Activated T-cell treated with anti-CD3 and anti-CD28 coated beads, Interleukin-2, amount 50 U/mL, for 24 hours (primary cell): ENCODE data around the gene SYNGR2.

ENCODE experiments used
- DNase-seq: peaks from one replicate; pipeline ENCODE4 v3.0.0-alpha.2; 2020
- H3K27ac Mint-ChIP-seq: 2 replicates; pipeline ENCODE4 v1.8.0; 2020; ENCODE audit warnings: mild to moderate bottlenecking, mixed read lengths
- H3K27me3 Mint-ChIP-seq: 2 replicates; pipeline ENCODE4 v1.8.0; 2020; ENCODE audit warnings: mixed read lengths
- H3K36me3 Mint-ChIP-seq: 2 replicates; pipeline ENCODE4 v1.8.0; 2020; ENCODE audit warnings: low read depth, mixed read lengths
- H3K4me1 Mint-ChIP-seq: 2 replicates; pipeline ENCODE4 v1.8.0; 2020; ENCODE audit warnings: low read depth, mixed read lengths
- H3K4me3 Mint-ChIP-seq: 2 replicates; pipeline ENCODE4 v1.8.0; 2020; ENCODE audit warnings: mild to moderate bottlenecking, moderate library complexity, mixed read lengths
- H3K9me3 Mint-ChIP-seq: 2 replicates; pipeline ENCODE4 v1.8.0; 2020; ENCODE audit warnings: mixed read lengths

The SYNGR2 gene

GRCh38 chr17:78168242-78168902 lies at the start of gene SYNGR2:
Gene SYNGR2 (plus strand): TSS chr17:78168581. CDS start chr17:78168617, 36 bp downstream.
- peak; percentile 91 for DNase-seq
- peaks cover 41% of the 10 kb centered on the region for H3K36me3 Mint-ChIP-seq
- H3K27ac Mint-ChIP-seq, result peak within 1 kb of the TSS; percentile 85
- peak within 1 kb of the TSS; percentile 81 for H3K4me3 Mint-ChIP-seq
- H3K4me1 Mint-ChIP-seq, result peaks cover 43% of the 10 kb centered on the region
- no peaks in the 10 kb centered on the region for H3K27me3 Mint-ChIP-seq
- no peaks in the 10 kb centered on the region for H3K9me3 Mint-ChIP-seq

GRCh38 chr17:78118801-78119241 lies 49.6 kb upstream of the SYNGR2 start:
- Mint-ChIP-seq H3K36me3 (peaks cover 69% of the 10 kb centered on the region), H3K9me3 (no peaks in the 10 kb centered on the region), H3K4me1 (peaks cover 65% of the 10 kb centered on the region), H3K4me3 (no peak overlapping the region), H3K27ac (no peak overlapping the region), H3K27me3 (no peaks in the 10 kb centered on the region)
- DNase-seq, result no peak

GRCh38 chr17:78120537-78120936 lies 47.8 kb upstream of the SYNGR2 start:
- H3K9me3 Mint-ChIP-seq, result no peaks in the 10 kb centered on the region
- H3K27ac Mint-ChIP-seq, result peak overlapping the region; percentile 87
- DNase-seq, result no peak
- H3K36me3 Mint-ChIP-seq, result peaks cover 67% of the 10 kb centered on the region
- no peaks in the 10 kb centered on the region for H3K27me3 Mint-ChIP-seq
- no peak overlapping the region for H3K4me3 Mint-ChIP-seq
- peaks cover 63% of the 10 kb centered on the region for H3K4me1 Mint-ChIP-seq

GRCh38 chr17:78120971-78121800 lies 47.2 kb upstream of the SYNGR2 start:
- H3K36me3 Mint-ChIP-seq, result peaks cover 67% of the 10 kb centered on the region

GRCh38 chr17:78121801-78122215 lies 46.6 kb upstream of the SYNGR2 start:
- peak; percentile 69 for DNase-seq
- Mint-ChIP-seq H3K27ac (peak overlapping the region; percentile 87), H3K4me3 (peak overlapping the region; percentile 78), H3K27me3 (no peaks in the 10 kb centered on the region), H3K36me3 (peaks cover 68% of the 10 kb centered on the region), H3K4me1 (peaks cover 72% of the 10 kb centered on the region), H3K9me3 (no peaks in the 10 kb centered on the region)

More at GRCh38 chr17:78120971-78121800, 47.2 kb upstream of the SYNGR2 start:
- peak overlapping the region; percentile 87 for H3K27ac Mint-ChIP-seq
- no peaks in the 10 kb centered on the region for H3K9me3 Mint-ChIP-seq
- no peaks in the 10 kb centered on the region for H3K27me3 Mint-ChIP-seq
- peak; percentile 70 for DNase-seq
- peaks cover 67% of the 10 kb centered on the region for H3K4me1 Mint-ChIP-seq
- H3K4me3 Mint-ChIP-seq, result peak overlapping the region; percentile 78

- Mint-ChIP-seq H3K4me3 (peak overlapping the region; percentile 78), H3K4me1 (peaks cover 73% of the 10 kb centered on the region), H3K36me3 (peaks cover 69% of the 10 kb centered on the region), H3K9me3 (no peaks in the 10 kb centered on the region), H3K27ac (peak overlapping the region; percentile 87), H3K27me3 (no peaks in the 10 kb centered on the region)
- peak; percentile 42 for DNase-seq
Measured at GRCh38 chr17:78122216-78122930, 46.0 kb upstream of the SYNGR2 start.

- DNase-seq, result peak; percentile 44
- H3K36me3 Mint-ChIP-seq, result peaks cover 72% of the 10 kb centered on the region
- H3K27ac Mint-ChIP-seq, result peak overlapping the region; percentile 73
- peak overlapping the region; percentile 45 for H3K4me3 Mint-ChIP-seq
- H3K4me1 Mint-ChIP-seq, result peaks cover 69% of the 10 kb centered on the region
- H3K27me3 Mint-ChIP-seq, result no peaks in the 10 kb centered on the region
- no peaks in the 10 kb centered on the region for H3K9me3 Mint-ChIP-seq
Measured at GRCh38 chr17:78122931-78123249, 45.5 kb upstream of the SYNGR2 start.

- H3K36me3 Mint-ChIP-seq, result peaks cover 69% of the 10 kb centered on the region
- peaks cover 66% of the 10 kb centered on the region for H3K4me1 Mint-ChIP-seq
- peak overlapping the region; percentile 61 for H3K4me3 Mint-ChIP-seq
- no peaks in the 10 kb centered on the region for H3K9me3 Mint-ChIP-seq
- no peak for DNase-seq
- H3K27ac Mint-ChIP-seq, result peak overlapping the region; percentile 84
- H3K27me3 Mint-ChIP-seq, result no peaks in the 10 kb centered on the region
Measured at GRCh38 chr17:78123258-78123929, 45.0 kb upstream of the SYNGR2 start.

GRCh38 chr17:78124081-78124835 lies 44.1 kb upstream of the SYNGR2 start:
- peaks cover 71% of the 10 kb centered on the region for H3K4me1 Mint-ChIP-seq
- H3K36me3 Mint-ChIP-seq, result peaks cover 67% of the 10 kb centered on the region
- H3K27me3 Mint-ChIP-seq, result no peaks in the 10 kb centered on the region
- H3K27ac Mint-ChIP-seq, result peak overlapping the region; percentile 84
- peak; percentile 65 for DNase-seq
- peak overlapping the region; percentile 61 for H3K4me3 Mint-ChIP-seq
- H3K9me3 Mint-ChIP-seq, result no peaks in the 10 kb centered on the region

GRCh38 chr17:78124836-78125137 lies 43.6 kb upstream of the SYNGR2 start:
- Mint-ChIP-seq H3K27me3 (no peaks in the 10 kb centered on the region), H3K27ac (peak overlapping the region; percentile 71), H3K4me3 (peak overlapping the region; percentile 89), H3K36me3 (peaks cover 65% of the 10 kb centered on the region), H3K9me3 (no peaks in the 10 kb centered on the region), H3K4me1 (peaks cover 73% of the 10 kb centered on the region)
- DNase-seq, result no peak

- Mint-ChIP-seq H3K4me1 (peaks cover 77% of the 10 kb centered on the region), H3K27me3 (no peaks in the 10 kb centered on the region), H3K9me3 (no peaks in the 10 kb centered on the region), H3K27ac (peak overlapping the region; percentile 71), H3K36me3 (peaks cover 61% of the 10 kb centered on the region), H3K4me3 (peak overlapping the region; percentile 89)
- peak; percentile 78 for DNase-seq
Measured at GRCh38 chr17:78125138-78125913, 43.1 kb upstream of the SYNGR2 start.

GRCh38 chr17:78125976-78126894 lies 42.1 kb upstream of the SYNGR2 start:
- Mint-ChIP-seq H3K27ac (peak overlapping the region; percentile 92), H3K36me3 (peaks cover 59% of the 10 kb centered on the region), H3K4me3 (peak overlapping the region; percentile 89), H3K9me3 (no peaks in the 10 kb centered on the region), H3K4me1 (peaks cover 76% of the 10 kb centered on the region), H3K27me3 (no peaks in the 10 kb centered on the region)
- DNase-seq, result peak; percentile 56
